NK-92 treated with Interleukin-12 subunit alpha and Interleukin-12 subunit beta, amount 100 ng/mL, for 24 hours (cell line): ENCODE measurements around the gene PASD1.
"Not testable (repeated sequence)": the region's sequence is repeated elsewhere in the genome, so short reads cannot be mapped to it uniquely, and the experiment has no call there.

Experiments used
- DNase-seq: peaks from one replicate; lab custom pipeline; 2025; lab: John Stamatoyannopoulos, UW

PASD1 gene

GRCh38 chrX:151624677-151625076 lies 61.2 kb downstream of the PASD1 start:
- DNase-seq = no peak

- no peak for DNase-seq
These were observed 68.3 kb downstream of the PASD1 start for GRCh38 chrX:151631822-151632221.

- DNase-seq = no peak
These were observed 69.7 kb downstream of the PASD1 start for GRCh38 chrX:151633157-151633556.

GRCh38 chrX:151634937-151635336 lies 71.5 kb downstream of the PASD1 start:
- no peak for DNase-seq

GRCh38 chrX:151641564-151641963 lies 78.1 kb downstream of the PASD1 start:
- DNase-seq = no peak

GRCh38 chrX:151675121-151675746 lies 111.8 kb downstream of the PASD1 start:
- no peak for DNase-seq

GRCh38 chrX:151676196-151676595 lies 112.7 kb downstream of the PASD1 start:
- no peak for DNase-seq

GRCh38 chrX:151679798-151680402 lies 116.4 kb downstream of the PASD1 start:
- DNase-seq = no peak

- peak; percentile 15 for DNase-seq
These were observed 117.3 kb downstream of the PASD1 start for GRCh38 chrX:151680805-151681204.

- no peak for DNase-seq
These were observed 124.2 kb downstream of the PASD1 start for GRCh38 chrX:151687635-151688034.

GRCh38 chrX:151688695-151689094 lies 125.2 kb downstream of the PASD1 start:
- no peak for DNase-seq

- no peak for DNase-seq
These were observed 129.3 kb downstream of the PASD1 start for GRCh38 chrX:151692825-151693224.

- DNase-seq = no peak
These were observed 130.6 kb downstream of the PASD1 start for GRCh38 chrX:151694121-151694520.

- no peak for DNase-seq
These were observed 131.4 kb downstream of the PASD1 start, which contains the start of gene PRRG3 for GRCh38 chrX:151694661-151695582. Gene PRRG3, plus strand, starts transcription at chrX:151695458. Its CDS starts 3,357 bp downstream, at chrX:151698815.

- no peak for DNase-seq
These were observed 132.3 kb downstream of the PASD1 start for GRCh38 chrX:151695583-151696340.

- not testable (repeated sequence) for DNase-seq
These were observed 133.6 kb downstream of the PASD1 start for GRCh38 chrX:151697082-151697481.

GRCh38 chrX:151697522-151697921 lies 134.0 kb downstream of the PASD1 start:
- no peak for DNase-seq

- no peak for DNase-seq
These were observed 135.0 kb downstream of the PASD1 start for GRCh38 chrX:151698485-151698884.

GRCh38 chrX:151699746-151700145 lies 136.3 kb downstream of the PASD1 start:
- no peak for DNase-seq

- no peak for DNase-seq
These were observed 137.1 kb downstream of the PASD1 start for GRCh38 chrX:151700581-151700980.

GRCh38 chrX:151701071-151701470 lies 137.6 kb downstream of the PASD1 start:
- DNase-seq = no peak

GRCh38 chrX:151701531-151701930 lies 138.1 kb downstream of the PASD1 start:
- no peak for DNase-seq
